HUES6 (cell line): Measurements from ENCODE around the gene UTF1.
A peak's percentile ranks its signal among the peaks of the same experiment; 100 is the strongest.
"Not testable (repeated sequence)": the region's sequence is repeated elsewhere in the genome, so short reads cannot be mapped to it uniquely, and the experiment has no call there.

Experiments
- H3K27ac ChIP-seq: 2 replicates; pipeline ENCODE4 v1.7.0; 2013; ENCODE audit warnings: low read depth, mild to moderate bottlenecking, low read length, inconsistent platforms
- H3K27me3 ChIP-seq: 2 replicates; pipeline ENCODE4 v1.6.1; 2013; ENCODE audit warnings: low read length; ENCODE audit not compliant: control insufficient read depth, insufficient read depth
- H3K36me3 ChIP-seq: 2 replicates; pipeline ENCODE4 v1.6.1; 2013; ENCODE audit warnings: low read length; ENCODE audit not compliant: control insufficient read depth, insufficient read depth
- H3K4me1 ChIP-seq: 2 replicates; pipeline ENCODE4 v1.6.1; 2013; ENCODE audit warnings: low read length; ENCODE audit not compliant: control insufficient read depth, insufficient read depth
- H3K4me3 ChIP-seq: 2 replicates; pipeline ENCODE4 v1.5.1; 2013; ENCODE audit warnings: low read depth, low read length
- H3K9ac ChIP-seq: one replicate; pipeline ENCODE4 v1.6.1; 2013; ENCODE audit warnings: mild to moderate bottlenecking, low read length
- H3K9me3 ChIP-seq: 2 replicates; pipeline ENCODE4 v1.6.1; 2013; ENCODE audit warnings: low read depth, low read length; ENCODE audit not compliant: control insufficient read depth, insufficient read depth

UTF1 gene

GRCh38 chr10:133230387-133231195, 574 bp downstream of the UTF1 start:
- peaks cover 85% of the 10 kb centered on the region for H3K27me3 ChIP-seq

GRCh38 chr10:133231244-133231945, 1.4 kb downstream of the UTF1 start:
- H3K4me1 ChIP-seq: peaks cover 34% of the 10 kb centered on the region
- no peaks in the 10 kb centered on the region for H3K36me3 ChIP-seq
- H3K9ac ChIP-seq: peak overlapping the region; percentile 70
- peaks cover 90% of the 10 kb centered on the region for H3K27me3 ChIP-seq
- H3K4me3 ChIP-seq: peak overlapping the region; percentile 58
- peak overlapping the region; percentile 64 for H3K27ac ChIP-seq
- no peaks in the 10 kb centered on the region for H3K9me3 ChIP-seq

More at GRCh38 chr10:133230387-133231195, 574 bp downstream of the UTF1 start:
- peaks cover 37% of the 10 kb centered on the region for H3K4me1 ChIP-seq
- peak overlapping the region; percentile 70 for H3K9ac ChIP-seq
- peak overlapping the region; percentile 58 for H3K4me3 ChIP-seq
- H3K27ac ChIP-seq: no peak overlapping the region
- H3K36me3 ChIP-seq: no peaks in the 10 kb centered on the region
- no peaks in the 10 kb centered on the region for H3K9me3 ChIP-seq

- Histone ChIP-seq H3K9ac (peak overlapping the region; percentile 70), H3K36me3 (no peaks in the 10 kb centered on the region), H3K4me3 (peak overlapping the region; percentile 58)
Measured at GRCh38 chr10:133231946-133232574, 2.0 kb downstream of the UTF1 start.

GRCh38 chr10:133234796-133235195, 4.8 kb downstream of the UTF1 start:
- not testable (repeated sequence) for H3K9me3 ChIP-seq, H3K36me3 ChIP-seq, H3K27ac ChIP-seq
- H3K4me1 ChIP-seq: peaks cover 41% of the 10 kb centered on the region
- H3K4me3 ChIP-seq: peak overlapping the region; percentile 74; the same call in 1 of the 2 replicates
- peaks cover 93% of the 10 kb centered on the region for H3K27me3 ChIP-seq
- peak overlapping the region; percentile 35 for H3K9ac ChIP-seq

More at GRCh38 chr10:133231946-133232574, 2.0 kb downstream of the UTF1 start:
- Histone ChIP-seq H3K9me3 (no peaks in the 10 kb centered on the region), H3K27ac (peak overlapping the region; percentile 64), H3K4me1 (peaks cover 34% of the 10 kb centered on the region), H3K27me3 (peaks cover 90% of the 10 kb centered on the region)

GRCh38 chr10:133235265-133235855, 5.3 kb downstream of the UTF1 start:
- H3K9me3 ChIP-seq: no peaks in the 10 kb centered on the region
- peak overlapping the region; percentile 35 for H3K9ac ChIP-seq
- peak overlapping the region; percentile 74 for H3K4me3 ChIP-seq
- peaks cover 41% of the 10 kb centered on the region for H3K4me1 ChIP-seq
- peaks cover 89% of the 10 kb centered on the region for H3K27me3 ChIP-seq
- no peaks in the 10 kb centered on the region for H3K36me3 ChIP-seq
- H3K27ac ChIP-seq: no peak overlapping the region

GRCh38 chr10:133235932-133236331, 5.9 kb downstream of the UTF1 start:
- Histone ChIP-seq H3K27me3 (peaks cover 86% of the 10 kb centered on the region), H3K36me3 (no peaks in the 10 kb centered on the region), H3K4me3 (peak overlapping the region; percentile 74), H3K9me3 (no peaks in the 10 kb centered on the region), H3K9ac (peak overlapping the region; percentile 73), H3K4me1 (peaks cover 41% of the 10 kb centered on the region), H3K27ac (no peak overlapping the region; the same call in 1 of the 2 replicates)

- Histone ChIP-seq H3K4me1 (peaks cover 35% of the 10 kb centered on the region), H3K9ac (peak overlapping the region; percentile 92), H3K36me3 (peaks cover 1% of the 10 kb centered on the region; the same call in 1 of the 2 replicates), H3K27ac (peak overlapping the region; percentile 72; the same call in 1 of the 2 replicates), H3K4me3 (peak overlapping the region; percentile 74), H3K9me3 (no peaks in the 10 kb centered on the region), H3K27me3 (peaks cover 87% of the 10 kb centered on the region)
Measured at GRCh38 chr10:133236401-133237240, 6.6 kb downstream of the UTF1 start.

- Histone ChIP-seq H3K27ac (peak overlapping the region; percentile 72; the same call in 1 of the 2 replicates), H3K9me3 (no peaks in the 10 kb centered on the region), H3K27me3 (peaks cover 84% of the 10 kb centered on the region), H3K9ac (peak overlapping the region; percentile 92), H3K36me3 (peaks cover 4% of the 10 kb centered on the region; the same call in 1 of the 2 replicates), H3K4me3 (peak overlapping the region; percentile 74), H3K4me1 (peaks cover 30% of the 10 kb centered on the region)
Measured at GRCh38 chr10:133237241-133237587, 7.2 kb downstream of the UTF1 start.

- H3K36me3 ChIP-seq: peaks cover 4% of the 10 kb centered on the region; the same call in 1 of the 2 replicates
- peak within 1 kb of the TSS; percentile 84; the same call in 1 of the 2 replicates for H3K27ac ChIP-seq
- H3K27me3 ChIP-seq: peaks cover 78% of the 10 kb centered on the region
- no peaks in the 10 kb centered on the region for H3K9me3 ChIP-seq
- peak within 1 kb of the TSS; percentile 92 for H3K9ac ChIP-seq
- H3K4me3 ChIP-seq: peak within 1 kb of the TSS; percentile 74
- peaks cover 24% of the 10 kb centered on the region for H3K4me1 ChIP-seq
Measured at GRCh38 chr10:133237588-133238465, 7.8 kb downstream of the UTF1 start, which contains the start of gene VENTX. TSS of gene VENTX (plus strand) at chr10:133237855. CDS start at chr10:133237915, 60 bp downstream.
